Bronchial epithelial cell (primary cell): ENCODE results near the gene SHISAL1. TPM values are rescaled to one million over a fixed set of nuclear protein-coding genes. Genes with fewer than 3 reads are reported as not detected.
A peak's percentile ranks its signal among the peaks of the same experiment; 100 is the strongest.

Source experiments
- DNase-seq: peaks from one replicate; pipeline ENCODE4 v3.0.0-alpha.2; 2010; ENCODE audit warnings: low read depth
- FAIRE-seq: peaks from 2 replicates; lab custom pipeline; 2011; peaks lifted over from hg19 to GRCh38; lab: Jason Lieb, UNC
- H3K27me3 ChIP-seq: 2 replicates; pipeline ENCODE4 v1.5.1; 2011; ENCODE audit warnings: low read length; ENCODE audit not compliant: control insufficient read depth, insufficient read depth
- H3K36me3 ChIP-seq: 2 replicates; pipeline ENCODE4 v1.5.1; 2011; ENCODE audit warnings: low read length; ENCODE audit not compliant: control insufficient read depth, insufficient read depth
- H3K4me3 ChIP-seq: 2 replicates; pipeline ENCODE4 v1.5.1; 2011; ENCODE audit warnings: mild to moderate bottlenecking, low read depth, low read length, control low read depth
- total RNA-seq: library from RNA; depleted of rRNA; stranded (reverse); fragments of >200 nt; gene quantifications from 2 replicates; pipeline ENCODE4 v1.2.1, GENCODE V29; 2014
- TF ChIP-seq, protein P1 (sequence below): IDR thresholded peaks from 2 replicates; pipeline ENCODE4 v1.5.1; 2011; ENCODE audit warnings: mild to moderate bottlenecking, moderate library complexity, low read length, control low read depth, inconsistent platforms; ENCODE audit not compliant: insufficient read depth, severe bottlenecking

SHISAL1 gene
- total RNA-seq, 1 donor from 2014 or later = 0.26 TPM

DNA sequence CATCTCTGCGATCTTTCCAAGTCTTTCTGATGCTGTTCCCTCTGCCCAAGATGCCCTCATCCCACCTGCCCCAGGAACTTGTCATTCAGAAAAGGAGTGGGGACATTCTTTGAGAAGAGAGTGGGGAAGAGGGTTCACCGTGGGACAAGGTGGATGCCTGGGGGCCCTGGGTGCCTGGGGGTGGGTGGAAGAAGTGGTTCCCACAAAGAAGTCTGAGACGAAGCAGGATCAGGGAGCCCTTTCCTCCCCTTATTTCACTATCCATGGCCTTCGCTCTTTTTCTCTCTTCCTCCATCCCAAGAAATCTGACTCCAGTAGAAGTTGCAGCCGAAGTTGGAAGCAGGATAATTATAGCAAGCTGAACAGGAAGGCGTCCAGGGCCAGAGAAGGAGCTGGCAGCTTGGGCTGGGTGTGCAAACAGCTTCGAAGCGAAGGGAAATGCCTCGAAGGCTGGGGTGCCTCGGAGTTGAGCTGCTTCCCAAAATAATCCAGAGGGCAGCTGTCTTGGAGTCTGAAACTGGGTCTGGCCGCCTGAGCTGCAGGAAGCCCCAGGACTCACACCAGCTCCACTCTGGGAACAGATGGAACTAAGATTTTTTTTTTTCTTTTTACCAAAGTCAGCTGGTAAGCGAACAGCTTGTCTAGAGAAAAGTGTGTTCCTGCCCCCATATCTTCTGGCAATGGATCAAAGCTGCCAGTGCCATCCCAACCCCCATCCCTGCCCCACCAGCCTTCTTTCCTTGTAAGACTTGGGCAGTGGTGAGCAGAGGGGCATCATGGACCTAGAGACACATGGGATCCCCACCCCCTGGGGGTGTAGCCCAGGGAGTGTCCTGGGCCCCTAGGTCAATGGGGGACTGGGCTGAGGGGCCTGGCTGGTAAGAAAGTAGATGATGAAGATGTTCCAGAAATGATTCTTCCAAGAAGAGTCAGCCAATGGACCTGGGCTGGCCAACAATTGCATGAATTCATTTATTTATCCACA is 100.5 kb downstream of the SHISAL1 start:
- TF ChIP-seq, protein P1, sequence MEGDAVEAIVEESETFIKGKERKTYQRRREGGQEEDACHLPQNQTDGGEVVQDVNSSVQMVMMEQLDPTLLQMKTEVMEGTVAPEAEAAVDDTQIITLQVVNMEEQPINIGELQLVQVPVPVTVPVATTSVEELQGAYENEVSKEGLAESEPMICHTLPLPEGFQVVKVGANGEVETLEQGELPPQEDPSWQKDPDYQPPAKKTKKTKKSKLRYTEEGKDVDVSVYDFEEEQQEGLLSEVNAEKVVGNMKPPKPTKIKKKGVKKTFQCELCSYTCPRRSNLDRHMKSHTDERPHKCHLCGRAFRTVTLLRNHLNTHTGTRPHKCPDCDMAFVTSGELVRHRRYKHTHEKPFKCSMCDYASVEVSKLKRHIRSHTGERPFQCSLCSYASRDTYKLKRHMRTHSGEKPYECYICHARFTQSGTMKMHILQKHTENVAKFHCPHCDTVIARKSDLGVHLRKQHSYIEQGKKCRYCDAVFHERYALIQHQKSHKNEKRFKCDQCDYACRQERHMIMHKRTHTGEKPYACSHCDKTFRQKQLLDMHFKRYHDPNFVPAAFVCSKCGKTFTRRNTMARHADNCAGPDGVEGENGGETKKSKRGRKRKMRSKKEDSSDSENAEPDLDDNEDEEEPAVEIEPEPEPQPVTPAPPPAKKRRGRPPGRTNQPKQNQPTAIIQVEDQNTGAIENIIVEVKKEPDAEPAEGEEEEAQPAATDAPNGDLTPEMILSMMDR = no peak
- FAIRE-seq = no peak
- Histone ChIP-seq H3K27me3 (no peaks in the 10 kb centered on the region), H3K36me3 (no peaks in the 10 kb centered on the region), H3K4me3 (no peak overlapping the region)
- no peak for DNase-seq

DNA sequence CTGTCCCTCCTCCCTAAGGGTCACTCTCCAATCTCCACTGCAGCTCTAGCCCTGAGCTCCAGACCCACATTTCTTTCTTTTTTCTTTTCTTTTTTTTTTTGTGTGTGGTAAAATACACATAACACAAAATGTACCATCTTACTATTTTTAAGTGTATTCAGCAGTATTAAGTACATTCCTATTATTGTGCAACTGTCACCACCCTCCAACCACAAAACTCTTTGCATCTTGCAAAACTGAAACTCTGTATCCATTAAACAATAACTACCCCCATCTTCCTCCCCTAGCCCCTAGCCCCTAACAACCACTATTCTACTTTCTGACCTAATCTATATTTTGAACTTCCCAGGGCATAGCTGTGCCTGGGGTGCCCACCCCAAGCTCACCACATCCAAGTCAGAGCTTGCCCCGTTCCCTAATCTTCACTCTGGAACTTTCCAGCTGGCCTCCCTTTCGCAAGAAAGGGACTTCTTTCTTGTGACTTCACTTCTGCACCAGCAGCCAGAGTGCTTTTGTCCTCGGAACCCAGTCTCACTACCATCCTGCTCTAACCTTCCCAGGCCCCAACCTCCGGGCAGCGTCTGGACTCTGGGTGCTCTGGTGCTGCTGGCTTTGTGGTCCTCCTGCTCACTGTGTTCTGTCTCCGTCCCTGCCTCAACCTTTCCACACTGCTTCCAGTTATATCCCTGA is 101.3 kb downstream of the SHISAL1 start:
- FAIRE-seq = no peak
- Histone ChIP-seq H3K27me3 (no peaks in the 10 kb centered on the region), H3K4me3 (no peak overlapping the region), H3K36me3 (no peaks in the 10 kb centered on the region)
- no peak for DNase-seq
- TF ChIP-seq, protein P1 = no peak

DNA sequence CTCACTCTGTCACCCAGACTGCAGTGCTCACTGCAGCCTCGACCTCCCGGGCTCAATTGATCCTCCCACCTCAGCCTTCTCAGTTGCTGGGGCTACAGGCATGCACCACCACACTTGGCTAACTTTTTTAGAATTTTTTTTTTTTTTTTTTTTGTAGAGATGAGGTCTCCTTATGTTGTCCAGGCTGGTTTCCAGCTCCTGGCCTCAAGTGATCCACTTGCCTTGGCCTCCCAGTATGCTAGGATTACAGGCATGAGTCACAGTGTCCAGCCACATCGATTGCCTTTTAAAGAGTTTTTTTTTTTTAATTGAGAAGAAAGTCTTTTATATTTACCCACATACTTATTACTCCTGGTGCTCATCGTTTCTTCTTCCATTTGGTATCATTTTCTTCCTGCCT is 102.0 kb downstream of the SHISAL1 start:
- H3K4me3 ChIP-seq = no peak overlapping the region
- no peaks in the 10 kb centered on the region for H3K27me3 ChIP-seq
- DNase-seq = no peak
- TF ChIP-seq, protein P1 = no peak
- no peak for FAIRE-seq
- no peaks in the 10 kb centered on the region for H3K36me3 ChIP-seq

DNA sequence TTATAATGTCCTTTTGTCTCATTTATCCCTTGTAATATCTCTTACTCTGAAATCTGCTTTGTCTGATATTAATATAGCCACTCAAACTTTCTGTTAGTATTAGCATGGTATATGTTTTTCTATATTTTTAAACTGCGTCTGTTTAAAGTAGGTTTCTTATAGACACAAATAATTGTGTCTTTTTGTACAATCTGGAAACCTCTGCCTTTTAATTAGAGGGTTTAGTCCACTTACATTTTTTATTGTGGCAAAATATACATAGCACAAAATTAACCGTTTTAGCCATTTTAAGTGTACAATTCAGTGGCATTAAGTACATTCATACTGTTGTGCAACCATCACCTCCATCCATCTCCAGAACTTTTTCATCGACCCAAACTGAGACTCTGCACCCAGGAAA is 103.4 kb downstream of the SHISAL1 start:
- Histone ChIP-seq H3K27me3 (no peaks in the 10 kb centered on the region), H3K36me3 (no peaks in the 10 kb centered on the region), H3K4me3 (no peak overlapping the region)
- no peak for DNase-seq
- no peak for FAIRE-seq
- TF ChIP-seq, protein P1 = no peak

DNA sequence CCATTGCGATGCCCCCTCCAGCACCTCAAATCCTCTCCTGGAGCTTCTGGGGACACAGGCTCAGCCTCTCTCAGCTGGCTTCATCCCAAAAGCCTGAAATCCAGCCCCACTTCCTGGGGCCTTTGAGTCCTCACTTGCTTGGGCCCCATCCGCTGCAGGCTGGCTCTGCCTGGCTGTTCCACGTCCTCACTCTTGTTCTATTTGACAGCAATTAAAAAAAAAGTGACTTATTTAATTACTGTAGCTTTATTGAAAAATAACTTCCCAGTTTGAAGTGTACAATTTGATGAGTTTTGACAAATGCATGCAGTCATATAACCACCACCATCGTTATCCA is 104.8 kb downstream of the SHISAL1 start:
- FAIRE-seq = peak; percentile 58
- Histone ChIP-seq H3K4me3 (no peak overlapping the region), H3K36me3 (no peaks in the 10 kb centered on the region), H3K27me3 (no peaks in the 10 kb centered on the region)
- DNase-seq = no peak
- TF ChIP-seq, protein P1 = no peak
